NB4 (cell line): ENCODE data around the gene VPS26C.

Experiments
- POLR2A ChIP-seq: IDR thresholded peaks from 2 replicates; pipeline ENCODE4 v1.6.1; 2011; ENCODE audit warnings: mild to moderate bottlenecking; ENCODE audit not compliant: insufficient read length; ENCODE audit errors: extremely low read depth
- TF ChIP-seq, protein P1 (sequence below): IDR thresholded peaks from one replicate; pipeline ENCODE4 v1.5.1; 2012; ENCODE audit warnings: low read depth, low read length

DNA sequence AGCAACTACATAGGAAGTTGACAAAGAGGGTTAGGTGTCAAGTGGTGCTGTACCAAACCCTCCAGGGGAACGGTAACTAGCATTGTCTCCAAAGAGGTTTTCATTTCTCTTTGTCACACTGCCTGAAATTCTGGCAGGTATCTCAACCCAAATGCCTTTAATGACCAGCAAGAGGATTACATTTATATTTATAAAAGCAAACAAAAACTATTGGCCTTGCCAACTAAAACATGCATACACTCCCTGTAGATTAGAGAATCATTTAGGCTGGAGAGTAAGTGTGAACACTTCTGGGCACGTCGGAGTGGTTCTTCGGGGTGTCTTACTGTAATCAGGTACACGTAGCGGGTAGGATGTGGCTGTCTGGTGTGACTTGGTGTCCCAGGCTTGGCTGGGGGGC lies 84.9 kb downstream of the VPS26C start:
- TF ChIP-seq, protein P1, sequence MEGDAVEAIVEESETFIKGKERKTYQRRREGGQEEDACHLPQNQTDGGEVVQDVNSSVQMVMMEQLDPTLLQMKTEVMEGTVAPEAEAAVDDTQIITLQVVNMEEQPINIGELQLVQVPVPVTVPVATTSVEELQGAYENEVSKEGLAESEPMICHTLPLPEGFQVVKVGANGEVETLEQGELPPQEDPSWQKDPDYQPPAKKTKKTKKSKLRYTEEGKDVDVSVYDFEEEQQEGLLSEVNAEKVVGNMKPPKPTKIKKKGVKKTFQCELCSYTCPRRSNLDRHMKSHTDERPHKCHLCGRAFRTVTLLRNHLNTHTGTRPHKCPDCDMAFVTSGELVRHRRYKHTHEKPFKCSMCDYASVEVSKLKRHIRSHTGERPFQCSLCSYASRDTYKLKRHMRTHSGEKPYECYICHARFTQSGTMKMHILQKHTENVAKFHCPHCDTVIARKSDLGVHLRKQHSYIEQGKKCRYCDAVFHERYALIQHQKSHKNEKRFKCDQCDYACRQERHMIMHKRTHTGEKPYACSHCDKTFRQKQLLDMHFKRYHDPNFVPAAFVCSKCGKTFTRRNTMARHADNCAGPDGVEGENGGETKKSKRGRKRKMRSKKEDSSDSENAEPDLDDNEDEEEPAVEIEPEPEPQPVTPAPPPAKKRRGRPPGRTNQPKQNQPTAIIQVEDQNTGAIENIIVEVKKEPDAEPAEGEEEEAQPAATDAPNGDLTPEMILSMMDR, result no peak
- no peak for TF ChIP-seq POLR2A
